ENCODE results near the gene CD86. TPM values are rescaled to one million over a fixed set of nuclear protein-coding genes. Genes with fewer than 3 reads are reported as not detected.

CD86 gene
- total RNA-seq, 1 experiment from 2014 or later, result not detected

DNA sequence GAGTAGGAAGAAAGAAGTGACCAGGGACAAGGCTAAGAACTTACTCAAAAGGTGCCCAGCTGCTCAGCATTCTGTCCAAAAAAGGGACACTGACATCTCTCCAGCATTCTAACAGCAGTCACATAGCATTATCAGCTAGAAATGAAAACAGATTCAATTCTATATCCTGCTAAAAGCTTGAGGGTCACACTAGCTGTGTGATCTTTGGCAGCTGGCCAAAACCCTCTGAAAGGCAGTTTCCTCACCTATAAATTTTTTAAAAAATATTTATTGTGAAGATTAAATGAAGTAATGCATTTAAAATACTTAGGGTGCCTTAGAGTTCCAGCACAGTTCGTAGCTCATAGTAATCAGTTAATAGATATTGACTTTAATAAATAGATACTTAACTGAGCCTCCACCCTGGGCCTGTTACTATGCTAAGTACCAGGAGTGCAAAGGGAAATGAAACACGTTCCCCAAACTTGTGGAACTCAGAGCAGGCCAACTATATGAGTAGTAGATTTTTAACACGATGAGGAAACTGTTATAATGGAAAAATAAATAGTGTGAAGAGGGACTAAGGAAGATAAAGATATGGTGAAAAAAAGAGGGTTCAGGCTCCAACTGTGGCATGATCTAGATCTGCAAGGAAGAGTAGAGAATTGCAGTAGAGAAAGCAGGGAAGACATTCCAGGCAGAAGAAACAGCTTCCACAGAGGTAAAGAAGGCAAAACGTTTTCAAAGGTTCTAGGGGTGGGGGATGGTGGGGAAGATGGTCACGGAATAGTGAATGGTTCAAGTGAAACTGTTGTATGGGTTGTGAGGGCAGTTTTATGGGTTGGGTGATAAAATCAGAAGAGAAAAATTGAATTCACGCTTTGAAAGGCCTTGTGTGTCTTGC lies 11.4 kb downstream of the CD86 start:
- Histone ChIP-seq H3K27ac (ENCODE audit: low read length) (no peak overlapping the region), H3K27me3 (ENCODE audit: control insufficient read depth, insufficient read depth, low read length) (no peaks in the 10 kb centered on the region; the same call in 1 of the 2 replicates), H3K4me3 (ENCODE audit: low read depth in 2 of 2, low read length in 2 of 2) (no peak overlapping the region), H3K4me1 (ENCODE audit: control insufficient read depth, insufficient read depth, low read length) (no peaks in the 10 kb centered on the region), H3K36me3 (ENCODE audit: control insufficient read depth, insufficient read depth, low read length) (no peaks in the 10 kb centered on the region), H3K9me3 (ENCODE audit: control insufficient read depth, insufficient read depth, low read depth, low read length) (no peaks in the 10 kb centered on the region)
- in situ Hi-C loops (cut with HindIII; ENCODE audit: low pct_unique_long_range_greater_than_20kb, low sequenced_read_pairs) (no loop called here), intact Hi-C loops (cut with micrococcal nuclease; ENCODE audit: unreplicated experiment) (no loop called here)
- POLR2A ChIA-PET, result no interaction called here
- CTCF ChIA-PET, result no interaction called here
- DNase-seq (ENCODE audit: low read depth, low spot score), result no peak
- TF ChIP-seq, protein P1, sequence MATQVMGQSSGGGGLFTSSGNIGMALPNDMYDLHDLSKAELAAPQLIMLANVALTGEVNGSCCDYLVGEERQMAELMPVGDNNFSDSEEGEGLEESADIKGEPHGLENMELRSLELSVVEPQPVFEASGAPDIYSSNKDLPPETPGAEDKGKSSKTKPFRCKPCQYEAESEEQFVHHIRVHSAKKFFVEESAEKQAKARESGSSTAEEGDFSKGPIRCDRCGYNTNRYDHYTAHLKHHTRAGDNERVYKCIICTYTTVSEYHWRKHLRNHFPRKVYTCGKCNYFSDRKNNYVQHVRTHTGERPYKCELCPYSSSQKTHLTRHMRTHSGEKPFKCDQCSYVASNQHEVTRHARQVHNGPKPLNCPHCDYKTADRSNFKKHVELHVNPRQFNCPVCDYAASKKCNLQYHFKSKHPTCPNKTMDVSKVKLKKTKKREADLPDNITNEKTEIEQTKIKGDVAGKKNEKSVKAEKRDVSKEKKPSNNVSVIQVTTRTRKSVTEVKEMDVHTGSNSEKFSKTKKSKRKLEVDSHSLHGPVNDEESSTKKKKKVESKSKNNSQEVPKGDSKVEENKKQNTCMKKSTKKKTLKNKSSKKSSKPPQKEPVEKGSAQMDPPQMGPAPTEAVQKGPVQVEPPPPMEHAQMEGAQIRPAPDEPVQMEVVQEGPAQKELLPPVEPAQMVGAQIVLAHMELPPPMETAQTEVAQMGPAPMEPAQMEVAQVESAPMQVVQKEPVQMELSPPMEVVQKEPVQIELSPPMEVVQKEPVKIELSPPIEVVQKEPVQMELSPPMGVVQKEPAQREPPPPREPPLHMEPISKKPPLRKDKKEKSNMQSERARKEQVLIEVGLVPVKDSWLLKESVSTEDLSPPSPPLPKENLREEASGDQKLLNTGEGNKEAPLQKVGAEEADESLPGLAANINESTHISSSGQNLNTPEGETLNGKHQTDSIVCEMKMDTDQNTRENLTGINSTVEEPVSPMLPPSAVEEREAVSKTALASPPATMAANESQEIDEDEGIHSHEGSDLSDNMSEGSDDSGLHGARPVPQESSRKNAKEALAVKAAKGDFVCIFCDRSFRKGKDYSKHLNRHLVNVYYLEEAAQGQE (IDR thresholded peaks at IDR 0.05; ENCODE audit: insufficient read depth in 1 of 2, low read depth in 2 of 2, low read length in 1 of 2), result no peak
- TF ChIP-seq TCF7L2 (IDR thresholded peaks at IDR 0.05; ENCODE audit: low read depth, low read length) (no peak), POLR2AphosphoS5 (IDR thresholded peaks at IDR 0.05; ENCODE audit: low read depth, low read length) (no peak), SIN3A (IDR thresholded peaks at IDR 0.05; ENCODE audit: borderline replicate concordance, insufficient read depth, low read depth, low read length) (no peak)
- TF ChIP-seq, protein P2, sequence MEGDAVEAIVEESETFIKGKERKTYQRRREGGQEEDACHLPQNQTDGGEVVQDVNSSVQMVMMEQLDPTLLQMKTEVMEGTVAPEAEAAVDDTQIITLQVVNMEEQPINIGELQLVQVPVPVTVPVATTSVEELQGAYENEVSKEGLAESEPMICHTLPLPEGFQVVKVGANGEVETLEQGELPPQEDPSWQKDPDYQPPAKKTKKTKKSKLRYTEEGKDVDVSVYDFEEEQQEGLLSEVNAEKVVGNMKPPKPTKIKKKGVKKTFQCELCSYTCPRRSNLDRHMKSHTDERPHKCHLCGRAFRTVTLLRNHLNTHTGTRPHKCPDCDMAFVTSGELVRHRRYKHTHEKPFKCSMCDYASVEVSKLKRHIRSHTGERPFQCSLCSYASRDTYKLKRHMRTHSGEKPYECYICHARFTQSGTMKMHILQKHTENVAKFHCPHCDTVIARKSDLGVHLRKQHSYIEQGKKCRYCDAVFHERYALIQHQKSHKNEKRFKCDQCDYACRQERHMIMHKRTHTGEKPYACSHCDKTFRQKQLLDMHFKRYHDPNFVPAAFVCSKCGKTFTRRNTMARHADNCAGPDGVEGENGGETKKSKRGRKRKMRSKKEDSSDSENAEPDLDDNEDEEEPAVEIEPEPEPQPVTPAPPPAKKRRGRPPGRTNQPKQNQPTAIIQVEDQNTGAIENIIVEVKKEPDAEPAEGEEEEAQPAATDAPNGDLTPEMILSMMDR (IDR thresholded peaks at IDR 0.05), result no peak
- BruUV-seq (replicated peaks), result no TSS peak
- ATAC-seq, result no peak

DNA sequence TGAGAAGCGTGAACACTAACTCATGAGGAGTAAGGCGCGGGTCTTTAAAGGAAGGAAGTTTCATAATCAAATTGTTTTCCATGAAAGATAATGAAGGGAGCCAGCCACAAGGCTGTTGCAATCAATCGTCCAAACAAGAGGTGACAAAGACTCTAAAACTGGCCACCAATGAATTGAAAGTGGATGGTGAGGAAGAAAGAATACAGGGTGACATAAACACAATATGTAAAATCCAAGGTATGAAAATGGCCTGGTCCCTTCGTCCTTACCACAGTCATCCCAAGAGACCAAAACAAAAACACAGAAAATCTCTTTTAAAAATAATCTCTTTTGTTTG lies 12.0 kb downstream of the CD86 start:
- BruUV-seq (replicated peaks), result no TSS peak
- H3K27me3 ChIP-seq (ENCODE audit: control insufficient read depth, insufficient read depth, low read length), result no peaks in the 10 kb centered on the region; the same call in 1 of the 2 replicates
- intact Hi-C loops (cut with micrococcal nuclease; ENCODE audit: unreplicated experiment) (no loop called here), in situ Hi-C loops (cut with HindIII; ENCODE audit: low pct_unique_long_range_greater_than_20kb, low sequenced_read_pairs) (no loop called here)
- POLR2A ChIA-PET, result no interaction called here
- H3K9me3 ChIP-seq (ENCODE audit: control insufficient read depth, insufficient read depth, low read depth, low read length), result no peaks in the 10 kb centered on the region
- CTCF ChIA-PET, result no interaction called here
- TF ChIP-seq TCF7L2 (IDR thresholded peaks at IDR 0.05; ENCODE audit: low read depth, low read length) (no peak), SIN3A (IDR thresholded peaks at IDR 0.05; ENCODE audit: borderline replicate concordance, insufficient read depth, low read depth, low read length) (no peak), POLR2AphosphoS5 (IDR thresholded peaks at IDR 0.05; ENCODE audit: low read depth, low read length) (no peak)
- TF ChIP-seq, protein P2 (IDR thresholded peaks at IDR 0.05), result no peak
- TF ChIP-seq, protein P1 (IDR thresholded peaks at IDR 0.05; ENCODE audit: insufficient read depth in 1 of 2, low read depth in 2 of 2, low read length in 1 of 2), result no peak
- no peak for ATAC-seq
- no peak overlapping the region for H3K4me3 ChIP-seq (ENCODE audit: low read depth in 2 of 2, low read length in 2 of 2)
- no peaks in the 10 kb centered on the region for H3K36me3 ChIP-seq (ENCODE audit: control insufficient read depth, insufficient read depth, low read length)
- no peak for DNase-seq (ENCODE audit: low read depth, low spot score)
- H3K4me1 ChIP-seq (ENCODE audit: control insufficient read depth, insufficient read depth, low read length), result no peaks in the 10 kb centered on the region
- no peak overlapping the region for H3K27ac ChIP-seq (ENCODE audit: low read length)
